OCI-LY7 (cell line): ENCODE measurements around the gene TMEM184B. TPM values are rescaled to one million over a fixed set of nuclear protein-coding genes. Genes with fewer than 3 reads are reported as not detected.

Experiments used
- BruUV-seq: library from RNA; stranded (reverse); fragments of 400-500 nt; replicated peaks from 2 replicates; lab custom pipeline; 2021; lab: Mats Ljungman, UMichigan
- CTCF ChIA-PET: fragments of 300-600 bp; sonication (Branson Sonifier 250); formaldehyde crosslinking; loops from one replicate; lab custom pipeline; 2022; ENCODE audit warnings: antibody characterized with exemption; ENCODE audit not compliant: unreplicated experiment; lab: Charles Lee
- POLR2A ChIA-PET: fragments of 300-600 bp; sonication (Branson Sonifier 250); formaldehyde crosslinking; loops from one replicate; lab custom pipeline; 2022; ENCODE audit warnings: antibody characterized with exemption; lab: Charles Lee
- DNase-seq: peaks from one replicate; pipeline ENCODE4 v3.0.0-alpha.2; 2015; ENCODE audit warnings: low spot score
- H2AFZ ChIP-seq: fragments of 200-600 bp; sonication (generic), shearing (Covaris generic); 2 replicates; pipeline ENCODE4 v1.6.1; 2014; ENCODE audit warnings: mild to moderate bottlenecking, antibody characterized with exemption, low read length, moderate library complexity
- H3K27ac ChIP-seq: fragments of 200-600 bp; sonication (generic); 2 replicates; pipeline ENCODE4 v1.5.1; 2014; ENCODE audit warnings: mixed run types, low read depth, mild to moderate bottlenecking, moderate library complexity, low read length, inconsistent platforms; ENCODE audit not compliant: poor library complexity, severe bottlenecking
- H3K36me3 ChIP-seq: fragments of 200-600 bp; sonication (generic); 2 replicates; pipeline ENCODE4 v1.6.1; 2014; ENCODE audit warnings: mild to moderate bottlenecking, antibody characterized with exemption, low read length, moderate library complexity, mixed read lengths; ENCODE audit not compliant: insufficient read depth
- H3K4me1 ChIP-seq: fragments of 200-600 bp; sonication (generic); 2 replicates; pipeline ENCODE4 v1.5.1; 2014; ENCODE audit warnings: mild to moderate bottlenecking, low read length; ENCODE audit not compliant: insufficient read depth, poor library complexity, severe bottlenecking
- H3K4me2 ChIP-seq: fragments of 200-600 bp; sonication (generic); 2 replicates; pipeline ENCODE4 v1.6.1; 2014; ENCODE audit warnings: mild to moderate bottlenecking, low read length
- H3K4me3 ChIP-seq: fragments of 200-600 bp; sonication (generic); 2 replicates; pipeline ENCODE4 v1.5.1; 2014; ENCODE audit warnings: mild to moderate bottlenecking, low read depth, low read length; ENCODE audit not compliant: poor library complexity, severe bottlenecking
- H3K79me2 ChIP-seq: fragments of 200-600 bp; sonication (generic); 2 replicates; pipeline ENCODE4 v1.6.1; 2016; ENCODE audit warnings: low read depth, mild to moderate bottlenecking, low read length, moderate library complexity, mixed read lengths; ENCODE audit not compliant: insufficient read depth
- H3K9me2 ChIP-seq: fragments of 200-600 bp; sonication (generic); 2 replicates; pipeline ENCODE4 v1.6.1; 2016; ENCODE audit warnings: mild to moderate bottlenecking, low read length, mixed read lengths; ENCODE audit not compliant: insufficient read depth
- H3K9me3 ChIP-seq: fragments of 200-600 bp; sonication (generic); 2 replicates; pipeline ENCODE4 v1.6.1; 2014; ENCODE audit warnings: mild to moderate bottlenecking, mixed run types, low read length, mixed read lengths
- H4K20me1 ChIP-seq: fragments of 200-600 bp; sonication (generic); 2 replicates; pipeline ENCODE4 v1.6.1; 2014; ENCODE audit warnings: mild to moderate bottlenecking, antibody characterized with exemption, low read length, moderate library complexity, mixed read lengths; ENCODE audit not compliant: insufficient read depth
- CTCF ChIP-seq: fragments of 200-600 bp; sonication (generic); conservative IDR thresholded peaks from 2 replicates; pipeline ENCODE4 v1.5.1; 2014; ENCODE audit warnings: mild to moderate bottlenecking, antibody characterized with exemption, low read length, moderate library complexity, mixed read lengths
- EZH2phosphoT487 ChIP-seq: fragments of 200-600 bp; sonication (generic); IDR thresholded peaks from 2 replicates; pipeline ENCODE4 v1.6.1; 2018; ENCODE audit warnings: low read depth, borderline replicate concordance, mild to moderate bottlenecking, mixed run types, antibody characterized with exemption, low read length, moderate library complexity, mixed read lengths
- intact Hi-C: fragments of 100-400 bp; cut with micrococcal nuclease; formaldehyde crosslinking; loops from one replicate; pipeline ENCODE4 v1.10.0; 2022; ENCODE audit not compliant: unreplicated experiment
- total RNA-seq, 2 experiments: library from RNA; depleted of rRNA in 1 of 2; stranded (reverse); fragments of >200 nt in 1 of 2; shearing (Covaris generic) in 1 of 2; gene quantifications; 2 replicates each; pipeline ENCODE4 v1.2.3, GENCODE V29; 2014 to 2022

Gene TMEM184B
- total RNA-seq, 2 experiments from 2014 or later = 19.1 to 50.2 TPM

- no peak overlapping the region for H3K27ac ChIP-seq
- no peaks in the 10 kb centered on the region for H3K9me2 ChIP-seq
- H3K9me3 ChIP-seq = no peaks in the 10 kb centered on the region
- no peaks in the 10 kb centered on the region for H3K36me3 ChIP-seq
- no peak for DNase-seq
- H2AFZ ChIP-seq = no peak overlapping the region
- intact Hi-C loops = no loop called here
- peaks cover 22% of the 10 kb centered on the region for H3K4me1 ChIP-seq
- peak overlapping the region; percentile 61 for H3K4me3 ChIP-seq
- CTCF ChIA-PET = interaction anchor here (0.6 to 1.0 kb wide), 2 partner anchors 31 to 481 kb away, joined by 3 to 6 read pairs; no protein-coding TSS in a partner anchor
- TF ChIP-seq CTCF = no peak
- no peak for TF ChIP-seq EZH2phosphoT487
- no TSS peak for BruUV-seq
- no peaks in the 10 kb centered on the region for H3K79me2 ChIP-seq
- POLR2A ChIA-PET = interaction anchor here (0.6 to 1.1 kb wide), 2 partner anchors 9 to 55 kb away, joined by 3 to 6 read pairs; no protein-coding TSS in a partner anchor
- H4K20me1 ChIP-seq = no peaks in the 10 kb centered on the region
- H3K4me2 ChIP-seq = peak overlapping the region; percentile 63
These were observed 57.4 kb downstream of the TMEM184B start for GRCh38 chr22:38215156-38216038.

GRCh38 chr22:38214302-38215056 lies 58.3 kb downstream of the TMEM184B start:
- CTCF ChIA-PET = interaction anchor here (0.5 to 1.0 kb wide), 5 partner anchors 11 to 482 kb away, joined by 3 to 6 read pairs (median 3); no protein-coding TSS in a partner anchor
- TF ChIP-seq EZH2phosphoT487 = no peak
- TF ChIP-seq CTCF = peak; percentile 41; the same call in 1 of the 2 replicates
- POLR2A ChIA-PET = interaction anchor here (0.6 to 1.1 kb wide), 2 partner anchors 9 to 56 kb away, joined by 3 to 6 read pairs; no protein-coding TSS in a partner anchor
- Histone ChIP-seq H4K20me1 (no peaks in the 10 kb centered on the region), H3K27ac (no peak overlapping the region), H3K36me3 (no peaks in the 10 kb centered on the region), H2AFZ (peak overlapping the region; percentile 7; the same call in 1 of the 2 replicates), H3K79me2 (no peaks in the 10 kb centered on the region), H3K4me2 (peak overlapping the region; percentile 63), H3K4me3 (peak overlapping the region; percentile 61), H3K9me3 (no peaks in the 10 kb centered on the region), H3K4me1 (peaks cover 22% of the 10 kb centered on the region), H3K9me2 (no peaks in the 10 kb centered on the region)
- peak; percentile 84 for DNase-seq
- BruUV-seq = no TSS peak
- intact Hi-C loops = no loop called here
